Measurements from ENCODE around the gene HS3ST5.

The HS3ST5 gene

GRCh38 chr6:114051031-114051430 lies 291.8 kb downstream of the HS3ST5 start:
- TF ChIP-seq TAF1 (IDR thresholded peaks at IDR 0.05; ENCODE audit: borderline replicate concordance, insufficient read depth, low read length) = no peak
- no peak for TF ChIP-seq FOXP2 (optimal IDR thresholded peaks at IDR 0.05; ENCODE audit: borderline replicate concordance, extremely low read depth, extremely low read length, insufficient read depth)
- TF ChIP-seq SIN3A (IDR thresholded peaks at IDR 0.05; ENCODE audit: borderline replicate concordance, insufficient read depth, low read length) = no peak

GRCh38 chr6:114049367-114049966 lies 293.4 kb downstream of the HS3ST5 start:
- TF ChIP-seq FOXP2 (optimal IDR thresholded peaks at IDR 0.05; ENCODE audit: borderline replicate concordance, extremely low read depth, extremely low read length, insufficient read depth) (no peak), TAF1 (IDR thresholded peaks at IDR 0.05; ENCODE audit: borderline replicate concordance, insufficient read depth, low read length) (no peak), REST (IDR thresholded peaks at IDR 0.05; ENCODE audit: insufficient read depth in 1 of 2, low read depth in 2 of 2, low read length in 2 of 2) (no peak)

- TF ChIP-seq SIN3A (IDR thresholded peaks at IDR 0.05; ENCODE audit: borderline replicate concordance, insufficient read depth, low read length) (no peak), TAF1 (IDR thresholded peaks at IDR 0.05; ENCODE audit: borderline replicate concordance, insufficient read depth, low read length) (no peak), POLR2AphosphoS5 (IDR thresholded peaks at IDR 0.05; ENCODE audit: low read depth, low read length) (no peak), REST (IDR thresholded peaks at IDR 0.05; ENCODE audit: insufficient read depth in 1 of 2, low read depth in 2 of 2, low read length in 2 of 2) (no peak), FOXP2 (optimal IDR thresholded peaks at IDR 0.05; ENCODE audit: borderline replicate concordance, extremely low read depth, extremely low read length, insufficient read depth) (no peak)
Measured at GRCh38 chr6:114042267-114043016, 300.4 kb downstream of the HS3ST5 start.

- no peak for TF ChIP-seq SIN3A (IDR thresholded peaks at IDR 0.05; ENCODE audit: borderline replicate concordance, insufficient read depth, low read length)
- TF ChIP-seq REST (IDR thresholded peaks at IDR 0.05; ENCODE audit: insufficient read depth in 1 of 2, low read depth in 2 of 2, low read length in 2 of 2) = no peak
- no peak for TF ChIP-seq TAF1 (IDR thresholded peaks at IDR 0.05; ENCODE audit: borderline replicate concordance, insufficient read depth, low read length)
- no peak for TF ChIP-seq POLR2AphosphoS5 (IDR thresholded peaks at IDR 0.05; ENCODE audit: low read depth, low read length)
- TF ChIP-seq FOXP2 (optimal IDR thresholded peaks at IDR 0.05; ENCODE audit: borderline replicate concordance, extremely low read depth, extremely low read length, insufficient read depth) = no peak
Measured at GRCh38 chr6:114040871-114041270, 302.0 kb downstream of the HS3ST5 start.

- no peak for TF ChIP-seq FOXP2 (optimal IDR thresholded peaks at IDR 0.05; ENCODE audit: borderline replicate concordance, extremely low read depth, extremely low read length, insufficient read depth)
- TF ChIP-seq TAF1 (IDR thresholded peaks at IDR 0.05; ENCODE audit: borderline replicate concordance, insufficient read depth, low read length) = no peak
- no peak for TF ChIP-seq POLR2AphosphoS5 (IDR thresholded peaks at IDR 0.05; ENCODE audit: low read depth, low read length)
Measured at GRCh38 chr6:114039841-114040240, 303.0 kb downstream of the HS3ST5 start.

GRCh38 chr6:114033606-114034005 lies 309.2 kb downstream of the HS3ST5 start:
- TF ChIP-seq REST (IDR thresholded peaks at IDR 0.05; ENCODE audit: insufficient read depth in 1 of 2, low read depth in 2 of 2, low read length in 2 of 2) (no peak), TAF1 (IDR thresholded peaks at IDR 0.05; ENCODE audit: borderline replicate concordance, insufficient read depth, low read length) (no peak), POLR2AphosphoS5 (IDR thresholded peaks at IDR 0.05; ENCODE audit: low read depth, low read length) (no peak)

All from PFSK-1 (cell line).